GM23338 (cell line): ENCODE results near the gene RNF135. TPM values are rescaled to one million over a fixed set of nuclear protein-coding genes. Genes with fewer than 3 reads are reported as not detected.

ENCODE experiments used
- ATAC-seq: fragments of 200-7000 bp; cut with Tn5 transposase; 3 replicates; pipeline ENCODE4 v1.9.1; 2020
- DNase-seq: peaks from one replicate; pipeline ENCODE4 v3.0.0-alpha.2; 2015; ENCODE audit warnings: low spot score
- H2AFZ ChIP-seq: fragments of 200-600 bp; sonication (generic); 2 replicates; pipeline ENCODE4 v1.8.0; 2016; ENCODE audit warnings: antibody characterized with exemption, mild to moderate bottlenecking, moderate library complexity
- H3F3A ChIP-seq: fragments of 200-600 bp; sonication (generic); replicated peaks from 2 replicates; pipeline ENCODE4 v1.8.0; 2017; ENCODE audit warnings: antibody characterized with exemption, mixed run types, low read depth
- H3K27ac ChIP-seq: fragments of 200-600 bp; sonication (generic); 2 replicates; pipeline ENCODE4 v1.6.1; 2016; ENCODE audit warnings: low read depth
- H3K27me3 ChIP-seq: fragments of 200-600 bp; sonication (generic); 2 replicates; pipeline ENCODE4 v1.8.0; 2016; ENCODE audit warnings: mild to moderate bottlenecking, mixed run types, moderate library complexity; ENCODE audit not compliant: insufficient read depth
- H3K36me3 ChIP-seq: fragments of 200-600 bp; sonication (generic); 2 replicates; pipeline ENCODE4 v1.8.0; 2016; ENCODE audit warnings: mild to moderate bottlenecking; ENCODE audit not compliant: insufficient read depth
- H3K4me1 ChIP-seq: fragments of 200-600 bp; sonication (generic); 2 replicates; pipeline ENCODE4 v1.8.0; 2016; ENCODE audit warnings: mild to moderate bottlenecking, moderate library complexity; ENCODE audit not compliant: insufficient read depth
- H3K4me2 ChIP-seq: fragments of 200-600 bp; sonication (generic); 2 replicates; pipeline ENCODE4 v1.7.1; 2017; ENCODE audit warnings: mixed run types
- H3K4me3 ChIP-seq: fragments of 200-600 bp; sonication (generic); 2 replicates; pipeline ENCODE4 v1.6.1; 2016; ENCODE audit warnings: mixed run types
- H3K79me2 ChIP-seq: fragments of 200-600 bp; sonication (generic); replicated peaks from 2 replicates; pipeline ENCODE4 v1.8.0; 2017; ENCODE audit warnings: mild to moderate bottlenecking; ENCODE audit not compliant: insufficient read depth
- H3K9me2 ChIP-seq: fragments of 200-600 bp; sonication (generic); 2 replicates; pipeline ENCODE4 v1.8.0; 2017; ENCODE audit not compliant: insufficient read depth
- H4K20me1 ChIP-seq: fragments of 200-600 bp; sonication (generic); replicated peaks from 2 replicates; pipeline ENCODE4 v1.8.0; 2017; ENCODE audit warnings: mild to moderate bottlenecking; ENCODE audit not compliant: insufficient read depth
- H3K27ac Mint-ChIP-seq: 2 replicates; pipeline ENCODE4 v1.8.0; 2020; ENCODE audit warnings: inconsistent platforms, mild to moderate bottlenecking, moderate library complexity, mixed read lengths
- H3K27me3 Mint-ChIP-seq: 3 replicates; pipeline ENCODE4 v1.8.0; 2022; ENCODE audit warnings: low read depth, mild to moderate bottlenecking, moderate library complexity, mixed read lengths, inconsistent platforms; ENCODE audit not compliant: insufficient read depth, poor library complexity
- H3K36me3 Mint-ChIP-seq: 3 replicates; pipeline ENCODE4 v1.8.0; 2021; ENCODE audit warnings: low read depth, mild to moderate bottlenecking, inconsistent platforms, moderate library complexity, mixed read lengths
- H3K4me1 Mint-ChIP-seq: 3 replicates; pipeline ENCODE4 v1.8.0; 2020; ENCODE audit warnings: mild to moderate bottlenecking, inconsistent platforms, mixed read lengths
- H3K4me3 Mint-ChIP-seq: 3 replicates; pipeline ENCODE4 v1.8.0; 2021; ENCODE audit warnings: moderate library complexity, mild to moderate bottlenecking, inconsistent platforms, mixed read lengths
- H3K9me3 Mint-ChIP-seq: 3 replicates; pipeline ENCODE4 v1.8.0; 2020; ENCODE audit warnings: moderate library complexity, mild to moderate bottlenecking, inconsistent platforms, mixed read lengths
- CREB1 ChIP-seq: fragments of 250-450 bp; sonication (Bioruptor Pico); IDR thresholded peaks from 2 replicates; pipeline ENCODE4 v1.5.0; 2020; ENCODE audit warnings: low read depth, mild to moderate bottlenecking, moderate library complexity
- CTCF ChIP-seq, 2 experiments: fragments of 200-600 bp in 1 of 2; sonication (generic) in 1 of 2; conservative IDR thresholded peaks; 2 replicates each; pipeline versions ENCODE4 v1.5.1 to v1.6.1; 2016 to 2017; ENCODE audit warnings: antibody characterized with exemption in 2 of 2, low read depth in 2 of 2, mild to moderate bottlenecking in 2 of 2, moderate library complexity in 1 of 2
- ETS1 ChIP-seq: IDR thresholded peaks from 2 replicates; pipeline ENCODE4 v1.6.1; 2016; ENCODE audit warnings: antibody characterized with exemption
- EZH2 ChIP-seq: fragments of 200-600 bp; sonication (generic); IDR thresholded peaks from one replicate; pipeline ENCODE4 v1.8.0; 2017; ENCODE audit warnings: antibody characterized with exemption, mild to moderate bottlenecking, low read depth; ENCODE audit not compliant: unreplicated experiment
- EZH2phosphoT487 ChIP-seq: fragments of 200-600 bp; sonication (generic); IDR thresholded peaks from one replicate; pipeline ENCODE4 v1.8.1; 2018; ENCODE audit warnings: antibody characterized with exemption; ENCODE audit not compliant: unreplicated experiment
- JUNB ChIP-seq: IDR thresholded peaks from one replicate; pipeline ENCODE4 v1.6.1; 2016; ENCODE audit warnings: antibody characterized with exemption; ENCODE audit not compliant: unreplicated experiment
- NANOG ChIP-seq: IDR thresholded peaks from 2 replicates; pipeline ENCODE4 v1.6.1; 2016; ENCODE audit warnings: antibody characterized with exemption, borderline replicate concordance
- POLR2AphosphoS5 ChIP-seq: IDR thresholded peaks from 2 replicates; pipeline ENCODE4 v1.6.1; 2016; ENCODE audit warnings: antibody characterized with exemption, low read depth
- REST ChIP-seq: IDR thresholded peaks from one replicate; pipeline ENCODE4 v1.6.1; 2018; ENCODE audit warnings: antibody characterized with exemption; ENCODE audit not compliant: unreplicated experiment
- STAT1 ChIP-seq: IDR thresholded peaks from one replicate; pipeline ENCODE4 v1.6.1; 2016; ENCODE audit warnings: antibody characterized with exemption; ENCODE audit not compliant: unreplicated experiment
- ZNF114 ChIP-seq: fragments of 250-450 bp; sonication (Bioruptor Pico); IDR thresholded peaks from 2 replicates; pipeline ENCODE4 v1.5.0; 2020; ENCODE audit warnings: mild to moderate bottlenecking, moderate library complexity
- ZNF331 ChIP-seq: fragments of 250-450 bp; sonication (Bioruptor Pico); IDR thresholded peaks from 2 replicates; pipeline ENCODE4 v1.5.0; 2020; ENCODE audit warnings: low read depth, mild to moderate bottlenecking, moderate library complexity
- ZNF462 ChIP-seq: fragments of 250-450 bp; sonication (Bioruptor Pico); IDR thresholded peaks from 2 replicates; pipeline ENCODE4 v1.5.0; 2020; ENCODE audit warnings: mild to moderate bottlenecking, moderate library complexity
- polyA plus RNA-seq: library from polyadenylated mRNA; unstranded; fragments of >200 nt; fragmentation: Nextera tagmentation; extraction: Ambion mirVana; gene quantifications from 2 replicates; pipeline ENCODE4 v1.2.1, GENCODE V29; 2016
- total RNA-seq: library from RNA; depleted of rRNA; stranded (reverse); fragments of >200 nt; shearing (Covaris generic); gene quantifications from 2 replicates; pipeline ENCODE4 v1.2.3, GENCODE V29; 2014

Gene RNF135
- total and polyA plus RNA-seq, 2 experiments from 2014 or later = 9.4 to 9.8 TPM

GRCh38 chr17:30952638-30953393, 18.0 kb upstream of the RNF135 start:
- no peak for ATAC-seq
- Histone ChIP-seq H3K4me2 (no peak overlapping the region), H3K79me2 (no peaks in the 10 kb centered on the region), H3K36me3 (no peaks in the 10 kb centered on the region), H4K20me1 (no peaks in the 10 kb centered on the region), H3K9me2 (no peaks in the 10 kb centered on the region), H3K4me3 (no peak overlapping the region), H3K4me1 (peaks cover 5% of the 10 kb centered on the region; the same call in 1 of the 2 replicates), H2AFZ (no peak overlapping the region), H3K27ac (no peak overlapping the region), H3K27me3 (no peaks in the 10 kb centered on the region), H3F3A (no peaks in the 10 kb centered on the region)
- TF ChIP-seq REST = no peak
- no peak for TF ChIP-seq ZNF114 (CRISPR knock-in tag)
- TF ChIP-seq CREB1 = no peak
- no peak for TF ChIP-seq CTCF (conservative IDR thresholded peaks at IDR 0.05; ENCODE audit: low read depth in 2 of 2)
- no peak for TF ChIP-seq ETS1
- TF ChIP-seq EZH2 = no peak
- no peak for TF ChIP-seq POLR2AphosphoS5
- no peak for TF ChIP-seq EZH2phosphoT487
- no peak for TF ChIP-seq JUNB
- TF ChIP-seq ZNF331 (CRISPR knock-in tag) = no peak
- TF ChIP-seq STAT1 = no peak
- TF ChIP-seq ZNF462 (CRISPR knock-in tag) = no peak
- TF ChIP-seq NANOG = no peak
- DNase-seq = no peak
- H3K4me1 Mint-ChIP-seq = peaks cover 8% of the 10 kb centered on the region; the same call in 2 of the 3 replicates
- peaks cover 3% of the 10 kb centered on the region for H3K27me3 Mint-ChIP-seq
- H3K27ac Mint-ChIP-seq = no peak overlapping the region
- no peaks in the 10 kb centered on the region for H3K9me3 Mint-ChIP-seq
- H3K4me3 Mint-ChIP-seq = no peak overlapping the region
- H3K36me3 Mint-ChIP-seq = no peaks in the 10 kb centered on the region
